22Rv1 (cell line): ENCODE results near the gene UTF1.

Experiments used
- ZFX ChIP-seq: fragments of 450-650 bp; IDR thresholded peaks from 2 replicates; pipeline ENCODE4 v1.6.1; 2017; ENCODE audit warnings: antibody characterized with exemption, borderline replicate concordance
- TF ChIP-seq, protein P1 (sequence below): fragments of 450-650 bp; IDR thresholded peaks from 2 replicates; pipeline ENCODE4 v1.5.1; 2017; ENCODE audit warnings: mild to moderate bottlenecking

DNA sequence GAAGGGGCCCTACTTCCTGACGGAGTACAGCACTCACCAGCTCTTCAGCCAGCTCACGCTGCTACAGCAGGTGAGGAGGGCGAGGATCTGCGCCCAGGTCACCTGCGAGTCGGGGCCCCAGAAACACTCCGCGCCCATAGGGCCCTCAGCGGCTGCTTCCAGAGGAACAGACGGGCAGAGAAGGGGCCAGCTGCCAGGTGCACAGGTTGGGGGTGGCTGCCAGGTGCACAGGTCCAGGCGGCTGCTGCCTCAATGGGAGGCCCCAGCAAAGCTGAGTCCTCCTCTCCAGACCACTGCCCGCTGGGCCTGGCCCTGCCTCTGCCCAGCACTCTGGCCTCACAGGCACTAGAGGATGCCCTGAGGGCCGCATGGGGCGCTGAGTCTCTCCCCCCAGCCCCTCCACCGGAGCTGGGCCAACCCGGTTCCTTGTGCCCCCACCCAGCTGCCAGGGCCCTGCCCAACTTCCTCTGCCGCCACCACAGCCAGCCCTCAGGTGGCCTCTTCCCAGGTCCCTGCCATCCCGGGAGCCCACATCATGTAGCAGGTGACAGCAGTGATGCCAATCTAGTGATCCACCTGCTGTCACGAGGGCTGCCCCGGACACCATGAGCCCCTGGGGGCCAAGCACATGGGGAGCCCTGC, 17.0 kb upstream of the UTF1 start:
- TF ChIP-seq, protein P1, sequence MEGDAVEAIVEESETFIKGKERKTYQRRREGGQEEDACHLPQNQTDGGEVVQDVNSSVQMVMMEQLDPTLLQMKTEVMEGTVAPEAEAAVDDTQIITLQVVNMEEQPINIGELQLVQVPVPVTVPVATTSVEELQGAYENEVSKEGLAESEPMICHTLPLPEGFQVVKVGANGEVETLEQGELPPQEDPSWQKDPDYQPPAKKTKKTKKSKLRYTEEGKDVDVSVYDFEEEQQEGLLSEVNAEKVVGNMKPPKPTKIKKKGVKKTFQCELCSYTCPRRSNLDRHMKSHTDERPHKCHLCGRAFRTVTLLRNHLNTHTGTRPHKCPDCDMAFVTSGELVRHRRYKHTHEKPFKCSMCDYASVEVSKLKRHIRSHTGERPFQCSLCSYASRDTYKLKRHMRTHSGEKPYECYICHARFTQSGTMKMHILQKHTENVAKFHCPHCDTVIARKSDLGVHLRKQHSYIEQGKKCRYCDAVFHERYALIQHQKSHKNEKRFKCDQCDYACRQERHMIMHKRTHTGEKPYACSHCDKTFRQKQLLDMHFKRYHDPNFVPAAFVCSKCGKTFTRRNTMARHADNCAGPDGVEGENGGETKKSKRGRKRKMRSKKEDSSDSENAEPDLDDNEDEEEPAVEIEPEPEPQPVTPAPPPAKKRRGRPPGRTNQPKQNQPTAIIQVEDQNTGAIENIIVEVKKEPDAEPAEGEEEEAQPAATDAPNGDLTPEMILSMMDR: no peak
- TF ChIP-seq ZFX: no peak
